ENCODE results near the gene PCDHA3. TPM values are rescaled to one million over a fixed set of nuclear protein-coding genes. Genes with fewer than 3 reads are reported as not detected.

PCDHA3 gene
- total RNA-seq, result 1 to 10 TPM in 3 of 4 donors, under 1 TPM in 1; 0.17 to 1.9 (median 1.2) TPM

GRCh38 chr5:140800816-140801493 lies at the start of gene PCDHA3:
PCDHA3 (plus strand) TSS chr5:140801057.
- H3K4me3 ChIP-seq, result peak within 1 kb of the TSS; percentile 33 to 52 (median 45)
- intact Hi-C loops (cut with DNase I), result no loop called here
- H3K36me3 ChIP-seq, result no peaks in the 10 kb centered on the region
- WGBS, result 22% methylated on average over 29 of the region's 29 CpGs
- TF ChIP-seq POLR2A (IDR thresholded peaks at IDR 0.05; ENCODE audit: low read depth) (no peak), EP300 (IDR thresholded peaks at IDR 0.05) (no peak), CTCF (IDR thresholded peaks at IDR 0.05) (peak; percentile 20 to 30 (median 27))
- H3K9me3 ChIP-seq, result peaks cover 0 to 46% (median 42%) of the 10 kb centered on the region in 4 donors
- H3K27me3 ChIP-seq, result peaks cover 0 to 48% (median 0%) of the 10 kb centered on the region in 4 donors
- DNase-seq (ENCODE audit: extremely low spot score), result no peak
- peak within 1 kb of the TSS in 1 of 4 donors; percentile 22 for H3K27ac ChIP-seq (replicated peaks in 1 of 4)
- H3K4me1 ChIP-seq, result no peaks in the 10 kb centered on the region

GRCh38 chr5:140753561-140753960 lies 47.3 kb upstream of the PCDHA3 start:
- no peak for DNase-seq (ENCODE audit: extremely low spot score)
- intact Hi-C loops (cut with DNase I), result no loop called here
- H3K27me3 ChIP-seq, result peaks cover 0 to 10% (median 0%) of the 10 kb centered on the region in 4 donors
- H3K4me1 ChIP-seq, result no peaks in the 10 kb centered on the region
- H3K9me3 ChIP-seq, result peaks cover 0 to 74% (median 66%) of the 10 kb centered on the region in 4 donors
- H3K4me3 ChIP-seq, result no peak overlapping the region
- no peaks in the 10 kb centered on the region for H3K36me3 ChIP-seq
- no peak overlapping the region for H3K27ac ChIP-seq (replicated peaks in 1 of 4)
- no CpG with 5 or more reads among the region's 5 CpGs for WGBS
- TF ChIP-seq POLR2A (IDR thresholded peaks at IDR 0.05; ENCODE audit: low read depth) (no peak), EP300 (IDR thresholded peaks at IDR 0.05) (no peak), CTCF (IDR thresholded peaks at IDR 0.05) (no peak), POLR2AphosphoS5 (IDR thresholded peaks at IDR 0.05) (no peak)

- Histone ChIP-seq H3K4me3 (no peak overlapping the region), H3K4me1 (no peaks in the 10 kb centered on the region), H3K27ac (replicated peaks in 1 of 4) (no peak overlapping the region), H3K27me3 (no peaks in the 10 kb centered on the region), H3K36me3 (no peaks in the 10 kb centered on the region), H3K9me3 (peaks cover 0 to 99% (median 94%) of the 10 kb centered on the region in 4 donors)
- TF ChIP-seq POLR2AphosphoS5 (IDR thresholded peaks at IDR 0.05) (no peak), EP300 (IDR thresholded peaks at IDR 0.05) (no peak), CTCF (IDR thresholded peaks at IDR 0.05) (no peak), POLR2A (IDR thresholded peaks at IDR 0.05; ENCODE audit: low read depth) (no peak)
- 94% methylated on average over 2 of the region's 2 CpGs for WGBS
- intact Hi-C loops (cut with DNase I), result no loop called here
- DNase-seq (ENCODE audit: extremely low spot score), result no peak
Observed at GRCh38 chr5:140764177-140764973, 36.5 kb upstream of the PCDHA3 start.

- no peak overlapping the region for H3K27ac ChIP-seq (replicated peaks in 1 of 4)
- no peak overlapping the region for H3K4me3 ChIP-seq
- H3K9me3 ChIP-seq, result peaks cover 4 to 86% (median 79%) of the 10 kb centered on the region in 4 donors
- TF ChIP-seq CTCF (IDR thresholded peaks at IDR 0.05) (no peak), EP300 (IDR thresholded peaks at IDR 0.05) (no peak), POLR2A (IDR thresholded peaks at IDR 0.05; ENCODE audit: low read depth) (no peak), POLR2AphosphoS5 (IDR thresholded peaks at IDR 0.05) (no peak)
- 68% methylated on average over 4 of the region's 4 CpGs for WGBS
- no peaks in the 10 kb centered on the region for H3K36me3 ChIP-seq
- H3K4me1 ChIP-seq, result no peaks in the 10 kb centered on the region
- intact Hi-C loops (cut with DNase I), result no loop called here
- no peak for DNase-seq (ENCODE audit: extremely low spot score)
- no peaks in the 10 kb centered on the region for H3K27me3 ChIP-seq
Observed at GRCh38 chr5:140767444-140767843, 33.4 kb upstream of the PCDHA3 start.
